Ammon's horn (tissue), 1 donor: ENCODE data around the gene PANK4.
"Not testable (repeated sequence)": the region's sequence is repeated elsewhere in the genome, so short reads cannot be mapped to it uniquely, and the experiment has no call there.

Experiments used
- DNase-seq: peaks from one replicate; pipeline ENCODE4 v3.0.0-alpha.2; 2016; ENCODE audit warnings: low spot score

The PANK4 gene

GRCh38 chr1:2525920-2526823 is at the start of gene PANK4:
TSS of gene PANK4 (minus strand) at chr1:2526596. CDS start at chr1:2526587, 9 bp downstream.
- DNase-seq: peak; percentile 95

- DNase-seq: no peak
Observed at GRCh38 chr1:2574350-2574749, 48.0 kb upstream of the PANK4 start.

GRCh38 chr1:2573250-2573920 is 47.0 kb upstream of the PANK4 start:
- DNase-seq: no peak

GRCh38 chr1:2571348-2571747 is 45.0 kb upstream of the PANK4 start:
- no peak for DNase-seq

GRCh38 chr1:2570332-2570731 is 43.9 kb upstream of the PANK4 start:
- no peak for DNase-seq

GRCh38 chr1:2569703-2570102 is 43.3 kb upstream of the PANK4 start:
- not testable (repeated sequence) for DNase-seq

GRCh38 chr1:2569060-2569459 is 42.7 kb upstream of the PANK4 start:
- DNase-seq: no peak

GRCh38 chr1:2568187-2568816 is 41.9 kb upstream of the PANK4 start:
- not testable (repeated sequence) for DNase-seq

- no peak for DNase-seq
Observed at GRCh38 chr1:2567083-2567679, 40.8 kb upstream of the PANK4 start.

GRCh38 chr1:2566101-2567045 is 40.0 kb upstream of the PANK4 start:
- no peak for DNase-seq

GRCh38 chr1:2564815-2565374 is 38.5 kb upstream of the PANK4 start:
- no peak for DNase-seq

- no peak for DNase-seq
Observed at GRCh38 chr1:2564006-2564814, 37.8 kb upstream of the PANK4 start.

- no peak for DNase-seq
Observed at GRCh38 chr1:2563205-2563604, 36.8 kb upstream of the PANK4 start.

- DNase-seq: no peak
Observed at GRCh38 chr1:2561898-2562895, 35.8 kb upstream of the PANK4 start.

GRCh38 chr1:2561446-2561845 is 35.0 kb upstream of the PANK4 start:
- no peak for DNase-seq

- no peak for DNase-seq
Observed at GRCh38 chr1:2560299-2561073, 34.1 kb upstream of the PANK4 start.

GRCh38 chr1:2559509-2560298 is 33.3 kb upstream of the PANK4 start:
- no peak for DNase-seq
